ENCODE measurements around the gene ENTREP3. TPM values are rescaled to one million over a fixed set of nuclear protein-coding genes. Genes with fewer than 3 reads are reported as not detected.

Gene ENTREP3
- 4.2 TPM for total RNA-seq
- polyA plus RNA-seq (ENCODE audit: insufficient read depth in 1 of 8, insufficient read length in 8 of 8, low replicate concordance in 1 of 8), result 10 to 100 TPM; 12.3 to 21.7 (median 16.8) TPM
- long read RNA-seq, donor 1, partial matches to known transcripts, result 0 of 4 reads
- long read RNA-seq, donor 1, other reads (novel, unspliced or antisense), result 0 of 4 reads
- long read RNA-seq, donor 2, result 0 reads
- long read RNA-seq, donor 3, partial matches to known transcripts, result 0 of 6 reads
- long read RNA-seq, donor 3, other reads (novel, unspliced or antisense), result 0 of 6 reads
- long read RNA-seq, donor 4, partial matches to known transcripts, result 0 of 2 reads
- long read RNA-seq, donor 4, other reads (novel, unspliced or antisense), result 0 of 2 reads
- long read RNA-seq, donor 5, transcript FAM189B-202 (12 exons, 3,082 nt), result major isoform, 6 of 9 reads
- long read RNA-seq, donor 5, partial matches to known transcripts, result 0 of 9 reads
- long read RNA-seq, donor 5, other reads (novel, unspliced or antisense), result 0 of 9 reads
- long read RNA-seq, donor 6, partial matches to known transcripts, result 0 of 3 reads
- long read RNA-seq, donor 6, other reads (novel, unspliced or antisense), result 0 of 3 reads
- long read RNA-seq, donor 7, partial matches to known transcripts, result 0 of 2 reads
- long read RNA-seq, donor 7, other reads (novel, unspliced or antisense), result 0 of 2 reads
- long read RNA-seq, donor 8, partial matches to known transcripts, result 0 of 2 reads
- long read RNA-seq, donor 8, other reads (novel, unspliced or antisense), result 0 of 2 reads
- long read RNA-seq, donor 9, partial matches to known transcripts, result 0 of 1 reads
- long read RNA-seq, donor 9, other reads (novel, unspliced or antisense), result 0 of 1 reads
- long read RNA-seq, donor 10, partial matches to known transcripts, result 19 of 22 reads
- long read RNA-seq, donor 10, other reads (novel, unspliced or antisense), result 0 of 22 reads
- long read RNA-seq, donor 11, result 0 reads

GRCh38 chr1:155255243-155256007 lies at the start of gene ENTREP3:
Gene ENTREP3 (minus strand): TSS chr1:155255483. CDS start chr1:155254877, 606 bp downstream.
- Histone ChIP-seq H3K4me3 (ENCODE audit: low read length) (peak within 1 kb of the TSS; percentile 94), H3K27me3 (ENCODE audit: control insufficient read depth, insufficient read depth, low read length) (no peaks in the 10 kb centered on the region), H3K4me1 (ENCODE audit: control insufficient read depth, insufficient read depth, low read length) (peaks cover 44% of the 10 kb centered on the region), H3K36me3 (ENCODE audit: control insufficient read depth, insufficient read depth, low read length) (peaks cover 41% of the 10 kb centered on the region), H3K9me3 (replicated peaks; ENCODE audit: control insufficient read depth, low read depth, low read length) (no peaks in the 10 kb centered on the region), H3K27ac (ENCODE audit: low read length) (peak within 1 kb of the TSS; percentile 100)
- DNase-seq, result peak; percentile 95
- under 1% methylated on average over 29 of the region's 54 CpGs for WGBS (ENCODE audit: insufficient coverage)

GRCh38 chr1:155304558-155305063 lies 49.3 kb upstream of the ENTREP3 start:
- no peaks in the 10 kb centered on the region for H3K36me3 ChIP-seq (ENCODE audit: control insufficient read depth, insufficient read depth, low read length)
- H3K4me1 ChIP-seq (ENCODE audit: control insufficient read depth, insufficient read depth, low read length), result peaks cover 21% of the 10 kb centered on the region
- WGBS (ENCODE audit: insufficient coverage), result 82% methylated on average over 8 of the region's 11 CpGs
- no peak for DNase-seq
- H3K4me3 ChIP-seq (ENCODE audit: low read length), result no peak overlapping the region
- no peak overlapping the region for H3K27ac ChIP-seq (ENCODE audit: low read length)
- no peaks in the 10 kb centered on the region for H3K27me3 ChIP-seq (ENCODE audit: control insufficient read depth, insufficient read depth, low read length)
- no peaks in the 10 kb centered on the region for H3K9me3 ChIP-seq (replicated peaks; ENCODE audit: control insufficient read depth, low read depth, low read length)

- 78% methylated on average over 3 of the region's 5 CpGs for WGBS (ENCODE audit: insufficient coverage)
- no peak within 1 kb of the TSS for H3K4me3 ChIP-seq (ENCODE audit: low read length)
These were observed 46.1 kb upstream of the ENTREP3 start, which contains the start of gene PKLR for GRCh38 chr1:155301342-155301841. Gene PKLR (minus strand): TSS chr1:155301438. CDS start chr1:155301395, 43 bp downstream.

GRCh38 chr1:155300553-155301329 lies 45.5 kb upstream of the ENTREP3 start:
- Histone ChIP-seq H3K27ac (ENCODE audit: low read length) (no peak overlapping the region), H3K9me3 (replicated peaks; ENCODE audit: control insufficient read depth, low read depth, low read length) (no peaks in the 10 kb centered on the region), H3K4me1 (ENCODE audit: control insufficient read depth, insufficient read depth, low read length) (peaks cover 7% of the 10 kb centered on the region), H3K4me3 (ENCODE audit: low read length) (no peak overlapping the region), H3K27me3 (ENCODE audit: control insufficient read depth, insufficient read depth, low read length) (peaks cover 18% of the 10 kb centered on the region), H3K36me3 (ENCODE audit: control insufficient read depth, insufficient read depth, low read length) (no peaks in the 10 kb centered on the region)
- DNase-seq, result no peak
- WGBS (ENCODE audit: insufficient coverage), result 81% methylated on average over 7 of the region's 9 CpGs

More at GRCh38 chr1:155301342-155301841, 46.1 kb upstream of the ENTREP3 start, which contains the start of gene PKLR:
- Histone ChIP-seq H3K4me1 (ENCODE audit: control insufficient read depth, insufficient read depth, low read length) (peaks cover 12% of the 10 kb centered on the region), H3K27ac (ENCODE audit: low read length) (no peak within 1 kb of the TSS), H3K27me3 (ENCODE audit: control insufficient read depth, insufficient read depth, low read length) (peaks cover 11% of the 10 kb centered on the region), H3K9me3 (replicated peaks; ENCODE audit: control insufficient read depth, low read depth, low read length) (no peaks in the 10 kb centered on the region), H3K36me3 (ENCODE audit: control insufficient read depth, insufficient read depth, low read length) (no peaks in the 10 kb centered on the region)
- no peak for DNase-seq

GRCh38 chr1:155300024-155300423 lies 44.7 kb upstream of the ENTREP3 start:
- H3K4me1 ChIP-seq (ENCODE audit: control insufficient read depth, insufficient read depth, low read length), result peaks cover 11% of the 10 kb centered on the region
- H3K4me3 ChIP-seq (ENCODE audit: low read length), result no peak overlapping the region
- no peaks in the 10 kb centered on the region for H3K36me3 ChIP-seq (ENCODE audit: control insufficient read depth, insufficient read depth, low read length)
- H3K27me3 ChIP-seq (ENCODE audit: control insufficient read depth, insufficient read depth, low read length), result peaks cover 25% of the 10 kb centered on the region
- no peaks in the 10 kb centered on the region for H3K9me3 ChIP-seq (replicated peaks; ENCODE audit: control insufficient read depth, low read depth, low read length)
- H3K27ac ChIP-seq (ENCODE audit: low read length), result no peak overlapping the region
- DNase-seq, result no peak
- WGBS (ENCODE audit: insufficient coverage), result 93% methylated on average over 4 of the region's 8 CpGs

- H3K4me3 ChIP-seq (ENCODE audit: low read length), result no peak overlapping the region
- peaks cover 11% of the 10 kb centered on the region for H3K4me1 ChIP-seq (ENCODE audit: control insufficient read depth, insufficient read depth, low read length)
- peaks cover 49% of the 10 kb centered on the region for H3K27me3 ChIP-seq (ENCODE audit: control insufficient read depth, insufficient read depth, low read length)
- DNase-seq, result no peak
- no peaks in the 10 kb centered on the region for H3K9me3 ChIP-seq (replicated peaks; ENCODE audit: control insufficient read depth, low read depth, low read length)
- H3K27ac ChIP-seq (ENCODE audit: low read length), result no peak overlapping the region
- 43% methylated on average over 6 of the region's 7 CpGs for WGBS (ENCODE audit: insufficient coverage)
- H3K36me3 ChIP-seq (ENCODE audit: control insufficient read depth, insufficient read depth, low read length), result no peaks in the 10 kb centered on the region
These were observed 42.1 kb upstream of the ENTREP3 start for GRCh38 chr1:155297384-155297783.

- Histone ChIP-seq H3K4me1 (ENCODE audit: control insufficient read depth, insufficient read depth, low read length) (peaks cover 11% of the 10 kb centered on the region), H3K9me3 (replicated peaks; ENCODE audit: control insufficient read depth, low read depth, low read length) (no peaks in the 10 kb centered on the region), H3K4me3 (ENCODE audit: low read length) (no peak overlapping the region), H3K27ac (ENCODE audit: low read length) (no peak overlapping the region), H3K27me3 (ENCODE audit: control insufficient read depth, insufficient read depth, low read length) (peaks cover 52% of the 10 kb centered on the region), H3K36me3 (ENCODE audit: control insufficient read depth, insufficient read depth, low read length) (no peaks in the 10 kb centered on the region)
- no peak for DNase-seq
- WGBS (ENCODE audit: insufficient coverage), result 80% methylated on average over 3 of the region's 3 CpGs
These were observed 41.4 kb upstream of the ENTREP3 start for GRCh38 chr1:155296661-155297060.

- Histone ChIP-seq H3K27ac (ENCODE audit: low read length) (no peak overlapping the region), H3K4me3 (ENCODE audit: low read length) (no peak overlapping the region), H3K9me3 (replicated peaks; ENCODE audit: control insufficient read depth, low read depth, low read length) (no peaks in the 10 kb centered on the region), H3K4me1 (ENCODE audit: control insufficient read depth, insufficient read depth, low read length) (peaks cover 11% of the 10 kb centered on the region), H3K36me3 (ENCODE audit: control insufficient read depth, insufficient read depth, low read length) (no peaks in the 10 kb centered on the region), H3K27me3 (ENCODE audit: control insufficient read depth, insufficient read depth, low read length) (peaks cover 52% of the 10 kb centered on the region)
- no peak for DNase-seq
- 88% methylated on average over 5 of the region's 7 CpGs for WGBS (ENCODE audit: insufficient coverage)
These were observed 40.6 kb upstream of the ENTREP3 start for GRCh38 chr1:155295942-155296267.
